HepG2 (cell line): Measurements from ENCODE around the gene PLXND1. TPM values are rescaled to one million over a fixed set of nuclear protein-coding genes. Genes with fewer than 3 reads are reported as not detected.

Experiments used
- ATRX ChIP-seq: sonication (generic); formaldehyde crosslinking; IDR thresholded peaks from 2 replicates; pipeline ENCODE4 v1.4.0; 2020; ENCODE audit warnings: missing genetic modification reagents, borderline replicate concordance
- BCL6 ChIP-seq: IDR thresholded peaks from 2 replicates; pipeline ENCODE4 v1.6.1; 2016; ENCODE audit warnings: missing genetic modification reagents, missing compliant biosample characterization
- CHD2 ChIP-seq: IDR thresholded peaks from 2 replicates; pipeline ENCODE4 v1.6.1; 2011; ENCODE audit warnings: low read depth, low read length, improper control_type of control experiment
- CREM ChIP-seq, 2 experiments: sonication (generic) in 1 of 2; formaldehyde crosslinking in 1 of 2; IDR thresholded peaks; 2 replicates each; pipeline versions ENCODE4 v1.4.0 to v1.6.1; 2016 to 2020; ENCODE audit warnings: antibody characterized with exemption in 1 of 2, mild to moderate bottlenecking in 1 of 2, missing genetic modification reagents in 1 of 2
- ERF ChIP-seq: IDR thresholded peaks from 2 replicates; pipeline ENCODE4 v1.6.1; 2018; ENCODE audit warnings: missing biosample characterization, missing genetic modification reagents
- MEF2D ChIP-seq: sonication (generic); formaldehyde crosslinking; IDR thresholded peaks from 2 replicates; pipeline ENCODE4 v1.5.1; 2020; ENCODE audit warnings: mild to moderate bottlenecking, missing genetic modification reagents
- MXI1 ChIP-seq: IDR thresholded peaks from 3 replicates; pipeline ENCODE4 v1.6.1; 2012; ENCODE audit warnings: low read depth, low read length, inconsistent platforms, borderline replicate concordance
- NONO ChIP-seq, 2 experiments: fragments of 450-650 bp in 1 of 2; sonication (generic) in 1 of 2; formaldehyde crosslinking in 1 of 2; IDR thresholded peaks in 1 of 2; conservative IDR thresholded peaks in 1 of 2; 2 replicates each; pipeline versions ENCODE4 v1.6.1 to v1.8.0; 2017 to 2022; ENCODE audit warnings: mild to moderate bottlenecking in 1 of 2, missing genetic modification reagents in 1 of 2, moderate library complexity in 1 of 2
- RBM39 ChIP-seq: fragments of 200-400 bp; formaldehyde crosslinking; IDR thresholded peaks from one replicate; pipeline ENCODE4 v1.6.1; 2018; ENCODE audit warnings: antibody characterized with exemption, mild to moderate bottlenecking, low read depth, low read length; ENCODE audit not compliant: poor library complexity, severe bottlenecking
- SNAPC4 ChIP-seq: sonication (generic); formaldehyde crosslinking; IDR thresholded peaks from 2 replicates; pipeline ENCODE4 v1.4.0; 2020; ENCODE audit warnings: mild to moderate bottlenecking, missing genetic modification reagents
- TAF15 ChIP-seq: fragments of 200-400 bp; formaldehyde crosslinking; IDR thresholded peaks from one replicate; pipeline ENCODE4 v1.6.1; 2018; ENCODE audit warnings: mild to moderate bottlenecking, low read depth, low read length; ENCODE audit not compliant: poor library complexity, severe bottlenecking
- ZBTB21 ChIP-seq: sonication (generic); formaldehyde crosslinking; IDR thresholded peaks from 2 replicates; pipeline ENCODE4 v1.4.0; 2020; ENCODE audit warnings: missing genetic modification reagents
- ZBTB38 ChIP-seq: sonication (generic); formaldehyde crosslinking; IDR thresholded peaks from 2 replicates; pipeline ENCODE4 v1.5.1; 2020; ENCODE audit warnings: mild to moderate bottlenecking, missing genetic modification reagents
- ZFP36L2 ChIP-seq: sonication (generic); formaldehyde crosslinking; IDR thresholded peaks from 2 replicates; pipeline ENCODE4 v1.4.0; 2020; ENCODE audit warnings: missing genetic modification reagents
- ZNF160 ChIP-seq: sonication (generic); formaldehyde crosslinking; IDR thresholded peaks from 2 replicates; pipeline ENCODE4 v1.8.0; 2022; ENCODE audit warnings: mild to moderate bottlenecking, inconsistent platforms, missing genetic modification reagents
- ZNF30 ChIP-seq: sonication (generic); formaldehyde crosslinking; IDR thresholded peaks from 2 replicates; pipeline ENCODE4 v1.5.0; 2020; ENCODE audit warnings: mild to moderate bottlenecking, missing genetic modification reagents
- ZNF512B ChIP-seq: sonication (generic); formaldehyde crosslinking; IDR thresholded peaks from 2 replicates; pipeline ENCODE4 v1.5.1; 2020; ENCODE audit warnings: missing genetic modification reagents, mild to moderate bottlenecking, borderline replicate concordance
- ZNF598 ChIP-seq: sonication (generic); formaldehyde crosslinking; IDR thresholded peaks from 2 replicates; pipeline ENCODE4 v1.5.1; 2020; ENCODE audit warnings: mild to moderate bottlenecking, missing genetic modification reagents, borderline replicate concordance
- ZNF747 ChIP-seq: sonication (generic); formaldehyde crosslinking; IDR thresholded peaks from 2 replicates; pipeline ENCODE4 v1.8.1; 2023; ENCODE audit warnings: missing genetic modification reagents, mild to moderate bottlenecking, borderline replicate concordance
- ZNF790 ChIP-seq: sonication (generic); formaldehyde crosslinking; IDR thresholded peaks from 2 replicates; pipeline ENCODE4 v1.8.0; 2022; ENCODE audit warnings: missing genetic modification reagents, mild to moderate bottlenecking, borderline replicate concordance
- polyA plus RNA-seq, 8 experiments: library from polyadenylated mRNA; depleted of rRNA in 3 of 8; stranded (reverse) in 7 of 8; unstranded in 1 of 8; fragments of >200 nt; fragmentation: Illumina TruSeq in 4 of 8; extraction: Trizol in 4 of 8; gene quantifications; 2 replicates each; pipeline versions ENCODE4 v1.2.1 to v1.2.3, GENCODE V29; 2011 to 2016; ENCODE audit warnings: low read depth in 4 of 8, missing spikeins in 1 of 8, mixed read lengths in 1 of 8; ENCODE audit not compliant: insufficient read depth in 1 of 8
- total RNA-seq, 5 experiments: library from RNA; depleted of rRNA; stranded (reverse); fragments of >200 nt; fragmentation: Illumina TruSeq; extraction: Trizol; gene quantifications; 2 replicates each; pipeline ENCODE4 v1.2.3, GENCODE V29; 2016; ENCODE audit warnings: low read depth in 1 of 5

PLXND1 gene
- total and polyA plus RNA-seq, 2 of the 13 experiments (the other 11 are each of a cell fraction or from before 2014, with no cell fraction given) = 15.9 to 42.0 TPM

- TF ChIP-seq ZNF160 (0 out of 2 replicates have a peak, but pooled peaks have one; percentile 19), CREM (IDR thresholded peaks at IDR 0.05) (peak; percentile 77), CREM (CRISPR knock-in tag; IDR thresholded peaks at IDR 0.05) (no peak), BCL6 (CRISPR knock-in tag) (peak; percentile 79), ATRX (CRISPR knock-in tag) (no peak), ZBTB38 (CRISPR knock-in tag) (0 out of 2 replicates have a peak, but pooled peaks have one; percentile 49), RBM39 (no peak), ZNF747 (CRISPR knock-in tag) (peak; percentile 76; the same call in 1 of the 2 replicates), MXI1 (peak; percentile 50; the same call in 1 of the 3 replicates), ZNF30 (no peak), ZFP36L2 (CRISPR knock-in tag) (no peak), ZBTB21 (CRISPR knock-in tag) (peak; percentile 0; the same call in 1 of the 2 replicates), CHD2 (no peak), TAF15 (no peak), ZNF790 (CRISPR knock-in tag) (no peak), SNAPC4 (CRISPR knock-in tag) (0 out of 2 replicates have a peak, but pooled peaks have one; percentile 32), ZNF598 (CRISPR knock-in tag) (no peak), MEF2D (peak; percentile 78), ERF (CRISPR knock-in tag) (peak; percentile 75; the same call in 1 of the 2 replicates), NONO (IDR thresholded peaks at IDR 0.05) (no peak), NONO (CRISPR knock-in tag; conservative IDR thresholded peaks at IDR 0.05) (peak; percentile 81), ZNF512B (CRISPR knock-in tag) (peak; percentile 51; the same call in 1 of the 2 replicates)
Measured at GRCh38 chr3:129593595-129594339, 12.7 kb downstream of the PLXND1 start (continued).
